CD4-positive, alpha-beta T cell (primary cell): ENCODE results near the gene NDP. TPM values are rescaled to one million over a fixed set of nuclear protein-coding genes. Genes with fewer than 3 reads are reported as not detected.

ENCODE experiments used
- ATAC-seq: fragments of 200-7000 bp; cut with Tn5 transposase; one replicate; pipeline ENCODE4 v1.10.0; 2022; ENCODE audit warnings: mild to moderate bottlenecking; ENCODE audit not compliant: poor library complexity
- CTCF ChIA-PET: fragments of 350-600 bp; sonication (Branson Sonifier 250); formaldehyde crosslinking; loops from one replicate; lab custom pipeline; 2021; ENCODE audit warnings: antibody characterized with exemption, inconsistent platforms; lab: Charles Lee
- POLR2A ChIA-PET: fragments of 350-600 bp; sonication (Branson Sonifier 250); formaldehyde crosslinking; loops from one replicate; lab custom pipeline; 2021; ENCODE audit warnings: antibody characterized with exemption, inconsistent platforms; lab: Charles Lee
- DNase-seq, 14 experiments: peaks; one replicate each; pipeline ENCODE4 v3.0.0-alpha.2; 2013 to 2020; ENCODE audit warnings: mixed read lengths in 2 of 14
- H3K27ac ChIP-seq, 2 donors: one replicate each; pipeline versions ENCODE4 v1.5.1 to v1.7.0; 2013; ENCODE audit warnings: low read length in 2 of 2, low read depth in 1 of 2, mild to moderate bottlenecking in 1 of 2
- H3K27me3 ChIP-seq, 2 experiments: 1 replicate in 1 of 2; 2 replicates in 1 of 2; pipeline versions ENCODE4 v1.6.1 to v1.7.0; 2013; ENCODE audit warnings: low read length in 2 of 2, control low read depth in 1 of 2, mild to moderate bottlenecking in 1 of 2, moderate library complexity in 1 of 2; ENCODE audit not compliant: insufficient read depth in 2 of 2, control insufficient read depth in 1 of 2
- H3K36me3 ChIP-seq: one replicate; pipeline ENCODE4 v1.6.1; 2013; ENCODE audit warnings: low read length, control low read depth; ENCODE audit not compliant: insufficient read depth
- H3K4me1 ChIP-seq: one replicate; pipeline ENCODE4 v1.6.1; 2013; ENCODE audit warnings: low read length, control low read depth; ENCODE audit not compliant: insufficient read depth
- H3K4me3 ChIP-seq: one replicate; pipeline ENCODE4 v1.5.1; 2013; ENCODE audit warnings: mild to moderate bottlenecking, low read length, moderate library complexity
- H3K9me3 ChIP-seq, 2 experiments: 1 replicate in 1 of 2; 2 replicates in 1 of 2; pipeline versions ENCODE4 v1.6.1 to v1.7.0; 2013; ENCODE audit warnings: low read length in 2 of 2, mild to moderate bottlenecking in 2 of 2, control low read depth in 1 of 2, moderate library complexity in 1 of 2; ENCODE audit not compliant: control insufficient read depth in 1 of 2, insufficient read depth in 1 of 2
- H3K27ac Mint-ChIP-seq: one replicate; pipeline ENCODE4 v1.8.0; 2020; ENCODE audit warnings: mixed read lengths
- H3K27me3 Mint-ChIP-seq: one replicate; pipeline ENCODE4 v1.8.0; 2021; ENCODE audit warnings: mixed read lengths
- H3K36me3 Mint-ChIP-seq: one replicate; pipeline ENCODE4 v1.8.0; 2021; ENCODE audit warnings: low read depth, mixed read lengths
- H3K4me1 Mint-ChIP-seq: one replicate; pipeline ENCODE4 v1.8.0; 2021; ENCODE audit warnings: low read depth, mixed read lengths
- H3K4me3 Mint-ChIP-seq: one replicate; pipeline ENCODE4 v1.8.0; 2020; ENCODE audit warnings: mild to moderate bottlenecking, mixed read lengths
- H3K9me3 Mint-ChIP-seq: one replicate; pipeline ENCODE4 v1.8.0; 2020; ENCODE audit warnings: mixed read lengths
- CTCF ChIP-seq: fragments of 200-600 bp; IDR thresholded peaks from one replicate; pipeline ENCODE4 v1.8.0; 2022; ENCODE audit warnings: antibody characterized with exemption, mild to moderate bottlenecking
- intact Hi-C, 2 experiments: fragments of 100-400 bp; cut with DNase I in 1 of 2; cut with micrococcal nuclease in 1 of 2; formaldehyde crosslinking; loops; one replicate each; pipeline versions ENCODE4 v1.15.1 to v1.9.0; 2023 to 2025; cut with DNase I, micrococcal nuclease
- total RNA-seq, 174 experiments: library from RNA in 2 of 174; stranded (reverse) in 2 of 174; gene quantifications; one replicate each; pipeline ENCODE4 v1.2.3 and lab custom pipeline; 2021 to 2026

The NDP gene
- total RNA-seq, 2 experiments from 2014 or later = not detected

GRCh38 chrX:43998374-43998773 lies 25.2 kb upstream of the NDP start:
- Histone ChIP-seq H3K4me1 (no peaks in the 10 kb centered on the region), H3K36me3 (no peaks in the 10 kb centered on the region), H3K4me3 (no peak overlapping the region), H3K27me3 (no peaks in the 10 kb centered on the region), H3K9me3 (no peaks in the 10 kb centered on the region), H3K27ac (no peak overlapping the region)
- TF ChIP-seq CTCF = no peak
- DNase-seq (no peak), ATAC-seq (no peak)
- intact Hi-C loops = no loop called here
- Mint-ChIP-seq H3K27ac (no peak overlapping the region), H3K9me3 (no peaks in the 10 kb centered on the region), H3K36me3 (no peaks in the 10 kb centered on the region), H3K4me3 (no peak overlapping the region), H3K4me1 (no peaks in the 10 kb centered on the region), H3K27me3 (no peaks in the 10 kb centered on the region)
- ChIA-PET CTCF (interaction anchor here (0.6 kb wide), 1 partner anchor 870 kb away, joined by 4 read pairs; no protein-coding TSS in a partner anchor), POLR2A (no interaction called here)

GRCh38 chrX:43996491-43996890 lies 23.3 kb upstream of the NDP start:
- H3K4me3 ChIP-seq = no peak overlapping the region
- no peak overlapping the region for H3K27ac ChIP-seq
- no peaks in the 10 kb centered on the region for H3K27me3 Mint-ChIP-seq
- H3K27ac Mint-ChIP-seq = no peak overlapping the region
- H3K9me3 Mint-ChIP-seq = no peaks in the 10 kb centered on the region
- no peak overlapping the region for H3K4me3 Mint-ChIP-seq
- no peaks in the 10 kb centered on the region for H3K4me1 ChIP-seq
- no peaks in the 10 kb centered on the region for H3K9me3 ChIP-seq
- H3K36me3 ChIP-seq = no peaks in the 10 kb centered on the region
- ChIA-PET CTCF (interaction anchor here (0.5 kb wide), 1 partner anchor 499 kb away, joined by 3 read pairs; no protein-coding TSS in a partner anchor), POLR2A (no interaction called here)
- no peaks in the 10 kb centered on the region for H3K36me3 Mint-ChIP-seq
- no peak for TF ChIP-seq CTCF
- intact Hi-C loops = no loop called here
- no peak for DNase-seq
- H3K4me1 Mint-ChIP-seq = no peaks in the 10 kb centered on the region
- H3K27me3 ChIP-seq = no peaks in the 10 kb centered on the region
- ATAC-seq = no peak

- CTCF ChIA-PET = no interaction called here
- no peaks in the 10 kb centered on the region for H3K9me3 ChIP-seq
- intact Hi-C loops = no loop called here
- no peaks in the 10 kb centered on the region for H3K36me3 Mint-ChIP-seq
- no peak for ATAC-seq
- no peak overlapping the region for H3K4me3 Mint-ChIP-seq
- POLR2A ChIA-PET = no interaction called here
- no peaks in the 10 kb centered on the region for H3K36me3 ChIP-seq
- no peaks in the 10 kb centered on the region for H3K27me3 ChIP-seq
- H3K4me3 ChIP-seq = no peak overlapping the region
- H3K4me1 ChIP-seq = no peaks in the 10 kb centered on the region
- DNase-seq = no peak
- no peaks in the 10 kb centered on the region for H3K4me1 Mint-ChIP-seq
- no peaks in the 10 kb centered on the region for H3K27me3 Mint-ChIP-seq
- TF ChIP-seq CTCF = no peak
- H3K27ac ChIP-seq = no peak overlapping the region
- no peak overlapping the region for H3K27ac Mint-ChIP-seq
- no peaks in the 10 kb centered on the region for H3K9me3 Mint-ChIP-seq
Measured at GRCh38 chrX:43986083-43986482, 12.9 kb upstream of the NDP start.
